ENCODE data around the gene EEIG1. TPM values are rescaled to one million over a fixed set of nuclear protein-coding genes. Genes with fewer than 3 reads are reported as not detected.
A peak's percentile ranks its signal among the peaks of the same experiment; 100 is the strongest.

Gene EEIG1
- total and polyA plus RNA-seq, 2 donors (not counting 1 experiment from before 2014, with no cell fraction given): 57.2 to 245 TPM

DNA sequence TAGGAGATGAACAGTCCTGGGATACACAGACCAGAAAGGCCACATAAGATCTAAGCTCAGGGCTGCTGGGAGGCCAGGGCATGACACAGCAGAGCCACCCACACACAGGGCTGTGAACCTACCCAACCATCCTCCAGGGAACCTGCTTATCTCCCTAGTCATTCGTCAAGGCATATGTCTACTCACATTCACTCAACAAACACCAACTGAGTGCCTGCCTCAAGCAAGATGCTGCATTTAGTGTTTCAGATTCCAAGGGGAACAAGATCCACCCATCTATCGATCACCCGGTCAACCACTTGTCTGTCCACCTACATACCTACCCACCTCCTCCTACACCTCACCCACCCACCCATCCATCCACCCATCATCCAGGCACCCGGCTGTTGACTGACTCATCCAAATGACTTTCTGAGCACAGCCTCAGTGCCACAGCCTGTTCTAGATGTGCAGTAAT is 45.0 kb downstream of the EEIG1 start:
- no peak overlapping the region for H3K4me3 ChIP-seq (ENCODE audit: control extremely low read depth in 1 of 5, extremely low read depth in 1 of 5, insufficient read depth in 1 of 5, low read depth in 2 of 5, low read length in 4 of 5)
- H3K9me3 ChIP-seq (ENCODE audit: control extremely low read depth in 1 of 3, control insufficient read depth in 2 of 3, insufficient read depth in 1 of 3, low read length in 2 of 3): peaks cover 0 to 4% (median 0%) of the 10 kb centered on the region in 3 donors
- DNase-seq (no peak), ATAC-seq (ENCODE audit: low read depth) (no peak)
- POLR2A ChIA-PET: interaction anchor here (1.4 kb wide), 1 partner anchor 156 kb away, joined by 3 read pairs; no protein-coding TSS in a partner anchor
- no peak overlapping the region for H3K9ac ChIP-seq (ENCODE audit: low read length)
- intact Hi-C loops (cut with micrococcal nuclease): no loop called here
- H3K79me2 ChIP-seq (ENCODE audit: control insufficient read depth, insufficient read depth, low read length): peaks cover 41% of the 10 kb centered on the region
- H3K27me3 ChIP-seq (replicated peaks in 1 of 4; ENCODE audit: control extremely low read depth in 1 of 4, control insufficient read depth in 3 of 4, insufficient read depth in 4 of 4, low read length in 3 of 4): no peaks in the 10 kb centered on the region
- H3K27ac ChIP-seq (ENCODE audit: low read length in 2 of 2): no peak overlapping the region
- CTCF ChIA-PET: no interaction called here
- peaks cover 32 to 40% of the 10 kb centered on the region in 2 donors for H3K4me1 ChIP-seq (ENCODE audit: control insufficient read depth in 2 of 2, insufficient read depth in 2 of 2, low read length in 2 of 2)
- H3K27me3 Mint-ChIP-seq: no peaks in the 10 kb centered on the region
- H3K36me3 ChIP-seq (replicated peaks in 1 of 2; ENCODE audit: control extremely low read depth in 1 of 2, control insufficient read depth in 1 of 2, extremely low read depth in 1 of 2, insufficient read depth in 2 of 2, low read length in 1 of 2): peaks cover 0 to 11% of the 10 kb centered on the region in 2 experiments
- H2AFZ ChIP-seq (ENCODE audit: insufficient read depth, low read depth, low read length, poor library complexity, severe bottlenecking): no peak overlapping the region
- H3K4me1 Mint-ChIP-seq: peaks cover 48% of the 10 kb centered on the region
- TF ChIP-seq, protein P1, sequence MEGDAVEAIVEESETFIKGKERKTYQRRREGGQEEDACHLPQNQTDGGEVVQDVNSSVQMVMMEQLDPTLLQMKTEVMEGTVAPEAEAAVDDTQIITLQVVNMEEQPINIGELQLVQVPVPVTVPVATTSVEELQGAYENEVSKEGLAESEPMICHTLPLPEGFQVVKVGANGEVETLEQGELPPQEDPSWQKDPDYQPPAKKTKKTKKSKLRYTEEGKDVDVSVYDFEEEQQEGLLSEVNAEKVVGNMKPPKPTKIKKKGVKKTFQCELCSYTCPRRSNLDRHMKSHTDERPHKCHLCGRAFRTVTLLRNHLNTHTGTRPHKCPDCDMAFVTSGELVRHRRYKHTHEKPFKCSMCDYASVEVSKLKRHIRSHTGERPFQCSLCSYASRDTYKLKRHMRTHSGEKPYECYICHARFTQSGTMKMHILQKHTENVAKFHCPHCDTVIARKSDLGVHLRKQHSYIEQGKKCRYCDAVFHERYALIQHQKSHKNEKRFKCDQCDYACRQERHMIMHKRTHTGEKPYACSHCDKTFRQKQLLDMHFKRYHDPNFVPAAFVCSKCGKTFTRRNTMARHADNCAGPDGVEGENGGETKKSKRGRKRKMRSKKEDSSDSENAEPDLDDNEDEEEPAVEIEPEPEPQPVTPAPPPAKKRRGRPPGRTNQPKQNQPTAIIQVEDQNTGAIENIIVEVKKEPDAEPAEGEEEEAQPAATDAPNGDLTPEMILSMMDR (IDR thresholded peaks at IDR 0.05): no peak
- no peak for TF ChIP-seq EZH2 (IDR thresholded peaks at IDR 0.05; ENCODE audit: borderline replicate concordance, insufficient read depth, low read depth, low read length, poor library complexity, severe bottlenecking)
- 89% methylated on average over 4 of the region's 4 CpGs for WGBS (ENCODE audit: insufficient coverage)
- peaks cover 16% of the 10 kb centered on the region for H4K20me1 ChIP-seq (ENCODE audit: control insufficient read depth, insufficient read depth, low read length, poor library complexity, severe bottlenecking)
- H3K9me3 Mint-ChIP-seq (ENCODE audit: insufficient read depth): no peaks in the 10 kb centered on the region
- H3K27ac Mint-ChIP-seq: peak overlapping the region; percentile 53
- H3K4me2 ChIP-seq (replicated peaks; ENCODE audit: low read depth, low read length, poor library complexity, severe bottlenecking): peak overlapping the region; percentile 83
- peak overlapping the region; percentile 93 for H3K4me3 Mint-ChIP-seq

DNA sequence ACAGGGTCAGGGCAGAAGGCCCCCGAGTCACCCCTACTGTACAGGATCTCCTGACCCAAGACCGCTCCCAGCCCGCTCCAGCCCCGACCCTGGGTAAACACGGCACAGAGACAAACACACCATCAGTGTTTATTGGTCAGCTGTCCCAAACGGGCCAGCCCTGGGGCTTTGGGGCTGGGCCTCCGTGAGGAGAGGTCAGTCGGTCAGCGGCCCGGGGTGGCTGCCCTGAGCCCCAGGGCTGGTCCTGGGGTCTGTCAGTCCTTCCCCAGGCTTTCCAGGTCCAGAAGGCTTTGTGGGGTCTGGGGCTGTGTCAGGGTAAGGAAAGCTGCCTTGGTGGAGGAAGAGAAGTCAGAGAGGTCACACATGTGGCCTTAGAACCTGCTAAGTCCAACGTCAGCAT is 45.8 kb downstream of the EEIG1 start:
- Histone ChIP-seq H3K27ac (ENCODE audit: low read length in 2 of 2) (no peak overlapping the region), H3K4me1 (ENCODE audit: control insufficient read depth in 2 of 2, insufficient read depth in 2 of 2, low read length in 2 of 2) (peaks cover 37 to 47% of the 10 kb centered on the region in 2 donors), H3K27me3 (replicated peaks in 1 of 4; ENCODE audit: control extremely low read depth in 1 of 4, control insufficient read depth in 3 of 4, insufficient read depth in 4 of 4, low read length in 3 of 4) (no peaks in the 10 kb centered on the region), H3K4me2 (replicated peaks; ENCODE audit: low read depth, low read length, poor library complexity, severe bottlenecking) (no peak overlapping the region), H2AFZ (ENCODE audit: insufficient read depth, low read depth, low read length, poor library complexity, severe bottlenecking) (no peak overlapping the region), H3K9me3 (ENCODE audit: control extremely low read depth in 1 of 3, control insufficient read depth in 2 of 3, insufficient read depth in 1 of 3, low read length in 2 of 3) (peaks cover 0 to 4% (median 0%) of the 10 kb centered on the region in 3 donors), H3K4me3 (ENCODE audit: control extremely low read depth in 1 of 5, extremely low read depth in 1 of 5, insufficient read depth in 1 of 5, low read depth in 2 of 5, low read length in 4 of 5) (no peak overlapping the region), H4K20me1 (ENCODE audit: control insufficient read depth, insufficient read depth, low read length, poor library complexity, severe bottlenecking) (peaks cover 16% of the 10 kb centered on the region), H3K79me2 (ENCODE audit: control insufficient read depth, insufficient read depth, low read length) (peaks cover 41% of the 10 kb centered on the region), H3K36me3 (replicated peaks in 1 of 2; ENCODE audit: control extremely low read depth in 1 of 2, control insufficient read depth in 1 of 2, extremely low read depth in 1 of 2, insufficient read depth in 2 of 2, low read length in 1 of 2) (peaks cover 0 to 11% of the 10 kb centered on the region in 2 experiments), H3K9ac (ENCODE audit: low read length) (no peak overlapping the region)
- intact Hi-C loops (cut with micrococcal nuclease): no loop called here
- ATAC-seq (ENCODE audit: low read depth): no peak
- Mint-ChIP-seq H3K27ac (peak overlapping the region; percentile 39), H3K4me1 (peaks cover 52% of the 10 kb centered on the region), H3K9me3 (ENCODE audit: insufficient read depth) (no peaks in the 10 kb centered on the region), H3K4me3 (peak overlapping the region; percentile 52), H3K27me3 (peaks cover 2% of the 10 kb centered on the region)
- ChIA-PET CTCF (interaction anchor here (1.2 kb wide), 1 partner anchor 183 kb away, joined by 3 read pairs; no protein-coding TSS in a partner anchor), POLR2A (interaction anchor here (0.6 to 1.4 kb wide), 2 partner anchors 36 to 156 kb away, joined by 3 read pairs; no protein-coding TSS in a partner anchor)
- TF ChIP-seq EZH2 (IDR thresholded peaks at IDR 0.05; ENCODE audit: borderline replicate concordance, insufficient read depth, low read depth, low read length, poor library complexity, severe bottlenecking): no peak
- TF ChIP-seq, protein P1 (IDR thresholded peaks at IDR 0.05): no peak
- DNase-seq: no peak
- 80% methylated on average over 11 of the region's 11 CpGs for WGBS (ENCODE audit: insufficient coverage)

Data from B cell (primary cell).